ENCODE data around the gene PACSIN3.

Gene PACSIN3

GRCh38 chr11:47139878-47140277 lies 46.4 kb downstream of the PACSIN3 start:
- Histone ChIP-seq H3F3A (ENCODE audit: insufficient read depth, low read length) (no peaks in the 10 kb centered on the region), H3K4me3 (ENCODE audit: low read length) (no peak overlapping the region), H3K27ac (ENCODE audit: low read length) (no peak overlapping the region), H3K27me3 (replicated peaks; ENCODE audit: insufficient read depth, low read length) (no peaks in the 10 kb centered on the region), H2AFZ (ENCODE audit: low read length) (no peak overlapping the region), H4K20me1 (ENCODE audit: insufficient read depth, low read length) (no peaks in the 10 kb centered on the region), H3K9me2 (replicated peaks; ENCODE audit: insufficient read depth, low read length) (no peaks in the 10 kb centered on the region), H3K9me3 (replicated peaks; ENCODE audit: insufficient read depth, low read length) (no peaks in the 10 kb centered on the region), H3K4me1 (ENCODE audit: low read length) (no peaks in the 10 kb centered on the region), H3K9ac (ENCODE audit: low read length) (no peak overlapping the region), H3K36me3 (replicated peaks; ENCODE audit: insufficient read depth, low read length) (no peaks in the 10 kb centered on the region), H3K4me2 (ENCODE audit: low read depth, low read length) (no peak overlapping the region), H3K79me2 (ENCODE audit: low read length) (no peaks in the 10 kb centered on the region)
- TF ChIP-seq EZH2 (optimal IDR thresholded peaks at IDR 0.05; ENCODE audit: low read depth, low read length) (no peak), EZH2phosphoT487 (IDR thresholded peaks at IDR 0.05; ENCODE audit: low read length) (no peak), CTCF (IDR thresholded peaks at IDR 0.05; ENCODE audit: low read length) (no peak)
- no peak for DNase-seq

- H3K36me3 ChIP-seq (replicated peaks; ENCODE audit: insufficient read depth, low read length): no peaks in the 10 kb centered on the region
- H2AFZ ChIP-seq (ENCODE audit: low read length): no peak overlapping the region
- TF ChIP-seq EZH2phosphoT487 (IDR thresholded peaks at IDR 0.05; ENCODE audit: low read length): no peak
- no peak for TF ChIP-seq EZH2 (optimal IDR thresholded peaks at IDR 0.05; ENCODE audit: low read depth, low read length)
- TF ChIP-seq CTCF (IDR thresholded peaks at IDR 0.05; ENCODE audit: low read length): no peak
- H3K4me1 ChIP-seq (ENCODE audit: low read length): no peaks in the 10 kb centered on the region
- no peaks in the 10 kb centered on the region for H3F3A ChIP-seq (ENCODE audit: insufficient read depth, low read length)
- H3K9ac ChIP-seq (ENCODE audit: low read length): no peak overlapping the region
- no peak overlapping the region for H3K4me2 ChIP-seq (ENCODE audit: low read depth, low read length)
- H3K9me2 ChIP-seq (replicated peaks; ENCODE audit: insufficient read depth, low read length): no peaks in the 10 kb centered on the region
- no peak for DNase-seq
- no peaks in the 10 kb centered on the region for H3K79me2 ChIP-seq (ENCODE audit: low read length)
- H3K9me3 ChIP-seq (replicated peaks; ENCODE audit: insufficient read depth, low read length): no peaks in the 10 kb centered on the region
- no peak overlapping the region for H3K4me3 ChIP-seq (ENCODE audit: low read length)
- H4K20me1 ChIP-seq (ENCODE audit: insufficient read depth, low read length): no peaks in the 10 kb centered on the region
- no peak overlapping the region for H3K27ac ChIP-seq (ENCODE audit: low read length)
- H3K27me3 ChIP-seq (replicated peaks; ENCODE audit: insufficient read depth, low read length): no peaks in the 10 kb centered on the region
Observed at GRCh38 chr11:47137476-47137875, 48.8 kb downstream of the PACSIN3 start.

- no peaks in the 10 kb centered on the region for H3K79me2 ChIP-seq (ENCODE audit: low read length)
- no peaks in the 10 kb centered on the region for H3K36me3 ChIP-seq (replicated peaks; ENCODE audit: insufficient read depth, low read length)
- no peak overlapping the region for H3K9ac ChIP-seq (ENCODE audit: low read length)
- no peaks in the 10 kb centered on the region for H3K27me3 ChIP-seq (replicated peaks; ENCODE audit: insufficient read depth, low read length)
- no peak overlapping the region for H3K4me2 ChIP-seq (ENCODE audit: low read depth, low read length)
- no peak for TF ChIP-seq EZH2phosphoT487 (IDR thresholded peaks at IDR 0.05; ENCODE audit: low read length)
- TF ChIP-seq CTCF (IDR thresholded peaks at IDR 0.05; ENCODE audit: low read length): no peak
- no peak for TF ChIP-seq EZH2 (optimal IDR thresholded peaks at IDR 0.05; ENCODE audit: low read depth, low read length)
- H3K27ac ChIP-seq (ENCODE audit: low read length): no peak overlapping the region
- no peak for DNase-seq
- H3K9me3 ChIP-seq (replicated peaks; ENCODE audit: insufficient read depth, low read length): no peaks in the 10 kb centered on the region
- no peaks in the 10 kb centered on the region for H4K20me1 ChIP-seq (ENCODE audit: insufficient read depth, low read length)
- H3K4me3 ChIP-seq (ENCODE audit: low read length): no peak overlapping the region
- no peaks in the 10 kb centered on the region for H3F3A ChIP-seq (ENCODE audit: insufficient read depth, low read length)
- H3K9me2 ChIP-seq (replicated peaks; ENCODE audit: insufficient read depth, low read length): no peaks in the 10 kb centered on the region
- no peaks in the 10 kb centered on the region for H3K4me1 ChIP-seq (ENCODE audit: low read length)
- no peak overlapping the region for H2AFZ ChIP-seq (ENCODE audit: low read length)
Observed at GRCh38 chr11:47136921-47137320, 49.3 kb downstream of the PACSIN3 start.

Measured in MM.1S (cell line).